ENCODE results near the gene FAM120A. TPM values are rescaled to one million over a fixed set of nuclear protein-coding genes. Genes with fewer than 3 reads are reported as not detected.

FAM120A gene, protein sequence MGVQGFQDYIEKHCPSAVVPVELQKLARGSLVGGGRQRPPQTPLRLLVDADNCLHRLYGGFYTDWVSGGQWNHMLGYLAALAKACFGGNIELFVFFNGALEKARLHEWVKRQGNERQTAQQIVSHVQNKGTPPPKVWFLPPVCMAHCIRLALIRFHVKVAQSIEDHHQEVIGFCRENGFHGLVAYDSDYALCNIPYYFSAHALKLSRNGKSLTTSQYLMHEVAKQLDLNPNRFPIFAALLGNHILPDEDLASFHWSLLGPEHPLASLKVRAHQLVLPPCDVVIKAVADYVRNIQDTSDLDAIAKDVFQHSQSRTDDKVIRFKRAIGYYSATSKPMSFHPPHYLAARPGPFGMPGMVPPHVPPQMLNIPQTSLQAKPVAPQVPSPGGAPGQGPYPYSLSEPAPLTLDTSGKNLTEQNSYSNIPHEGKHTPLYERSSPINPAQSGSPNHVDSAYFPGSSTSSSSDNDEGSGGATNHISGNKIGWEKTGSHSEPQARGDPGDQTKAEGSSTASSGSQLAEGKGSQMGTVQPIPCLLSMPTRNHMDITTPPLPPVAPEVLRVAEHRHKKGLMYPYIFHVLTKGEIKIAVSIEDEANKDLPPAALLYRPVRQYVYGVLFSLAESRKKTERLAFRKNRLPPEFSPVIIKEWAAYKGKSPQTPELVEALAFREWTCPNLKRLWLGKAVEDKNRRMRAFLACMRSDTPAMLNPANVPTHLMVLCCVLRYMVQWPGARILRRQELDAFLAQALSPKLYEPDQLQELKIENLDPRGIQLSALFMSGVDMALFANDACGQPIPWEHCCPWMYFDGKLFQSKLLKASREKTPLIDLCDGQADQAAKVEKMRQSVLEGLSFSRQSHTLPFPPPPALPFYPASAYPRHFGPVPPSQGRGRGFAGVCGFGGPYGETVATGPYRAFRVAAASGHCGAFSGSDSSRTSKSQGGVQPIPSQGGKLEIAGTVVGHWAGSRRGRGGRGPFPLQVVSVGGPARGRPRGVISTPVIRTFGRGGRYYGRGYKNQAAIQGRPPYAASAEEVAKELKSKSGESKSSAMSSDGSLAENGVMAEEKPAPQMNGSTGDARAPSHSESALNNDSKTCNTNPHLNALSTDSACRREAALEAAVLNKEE
- total RNA-seq, result 99.1 and 107 TPM in 2 replicates

DNA sequence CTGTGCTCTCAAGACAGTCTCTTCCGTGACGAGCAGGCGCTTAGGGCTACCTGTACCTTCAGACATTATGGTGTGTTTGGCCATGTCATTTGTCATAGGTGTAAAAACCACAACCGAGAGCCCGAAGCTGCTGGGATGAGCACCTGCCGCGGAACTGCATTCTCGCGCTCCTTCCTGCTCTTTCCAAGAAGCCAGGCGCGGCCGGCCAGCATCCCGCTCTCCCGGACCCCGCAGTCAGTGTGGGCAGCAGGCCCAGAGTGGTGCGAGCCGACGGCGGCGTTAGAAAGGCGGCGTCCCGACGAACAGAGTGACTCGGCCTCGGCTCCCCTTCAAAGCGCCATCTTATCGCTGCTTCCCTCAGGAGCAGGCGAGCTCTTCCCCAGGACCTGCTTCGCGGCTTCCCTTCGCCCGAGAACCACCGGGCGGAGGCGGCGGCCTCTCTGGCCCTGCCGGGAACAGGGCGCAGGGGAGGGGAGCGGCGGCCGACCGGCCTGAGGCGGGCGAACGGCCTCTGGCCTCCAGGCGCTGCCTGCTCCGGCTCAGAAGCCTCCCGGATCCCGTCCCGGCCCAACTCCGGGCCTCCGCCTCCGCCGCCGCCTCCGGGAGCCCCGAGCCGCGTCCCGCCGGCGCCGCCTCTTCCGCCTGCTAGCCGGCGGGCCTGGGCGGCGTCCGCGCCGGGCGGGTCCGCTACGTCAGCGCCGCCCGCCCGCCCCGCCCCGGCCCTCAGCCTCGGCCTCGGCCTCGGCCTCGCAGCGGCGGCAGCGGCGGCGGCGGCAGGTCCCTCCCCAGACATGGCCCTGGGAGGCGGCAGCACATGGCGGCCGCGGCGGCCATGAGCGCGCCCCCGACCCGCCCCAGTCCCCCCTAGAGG lies at the start of gene FAM120A:
FAM120A (plus strand) TSS at position 741 of the 871 bp plus-strand sequence. CDS start 231 bp downstream, outside the sequence.
- Mint-ChIP-seq H3K4me3 (peak within 1 kb of the TSS; percentile 96), H3K27me3 (no peaks in the 10 kb centered on the region), H3K9me3 (no peaks in the 10 kb centered on the region), H3K27ac (peak within 1 kb of the TSS; percentile 97), H3K4me1 (peaks cover 38% of the 10 kb centered on the region), H3K36me3 (ENCODE audit: low read depth) (peaks cover 37% of the 10 kb centered on the region)
- DNase-seq (peak; percentile 68), ATAC-seq (ENCODE audit: low read depth) (peak; percentile 74)
- POLR2A ChIA-PET, result interaction anchor here (1.1 to 4.7 kb wide), 6 partner anchors 9 to 342 kb away, joined by 3 to 38 read pairs (median 4); partner anchors contain the start of gene NINJ1
- TF ChIP-seq, protein P1, sequence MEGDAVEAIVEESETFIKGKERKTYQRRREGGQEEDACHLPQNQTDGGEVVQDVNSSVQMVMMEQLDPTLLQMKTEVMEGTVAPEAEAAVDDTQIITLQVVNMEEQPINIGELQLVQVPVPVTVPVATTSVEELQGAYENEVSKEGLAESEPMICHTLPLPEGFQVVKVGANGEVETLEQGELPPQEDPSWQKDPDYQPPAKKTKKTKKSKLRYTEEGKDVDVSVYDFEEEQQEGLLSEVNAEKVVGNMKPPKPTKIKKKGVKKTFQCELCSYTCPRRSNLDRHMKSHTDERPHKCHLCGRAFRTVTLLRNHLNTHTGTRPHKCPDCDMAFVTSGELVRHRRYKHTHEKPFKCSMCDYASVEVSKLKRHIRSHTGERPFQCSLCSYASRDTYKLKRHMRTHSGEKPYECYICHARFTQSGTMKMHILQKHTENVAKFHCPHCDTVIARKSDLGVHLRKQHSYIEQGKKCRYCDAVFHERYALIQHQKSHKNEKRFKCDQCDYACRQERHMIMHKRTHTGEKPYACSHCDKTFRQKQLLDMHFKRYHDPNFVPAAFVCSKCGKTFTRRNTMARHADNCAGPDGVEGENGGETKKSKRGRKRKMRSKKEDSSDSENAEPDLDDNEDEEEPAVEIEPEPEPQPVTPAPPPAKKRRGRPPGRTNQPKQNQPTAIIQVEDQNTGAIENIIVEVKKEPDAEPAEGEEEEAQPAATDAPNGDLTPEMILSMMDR (IDR thresholded peaks at IDR 0.05), result no peak
- intact Hi-C loops (cut with micrococcal nuclease), result loop anchor here (2.0 to 10.0 kb wide), 6 partner anchors 14 to 689 kb away; partner anchors contain the start of genes BICD2, CARD19, NINJ1 and ZNF484
- CTCF ChIA-PET, result interaction anchor here (1.1 kb wide), 1 partner anchor 115 kb away, joined by 5 read pairs; no protein-coding TSS in a partner anchor

DNA sequence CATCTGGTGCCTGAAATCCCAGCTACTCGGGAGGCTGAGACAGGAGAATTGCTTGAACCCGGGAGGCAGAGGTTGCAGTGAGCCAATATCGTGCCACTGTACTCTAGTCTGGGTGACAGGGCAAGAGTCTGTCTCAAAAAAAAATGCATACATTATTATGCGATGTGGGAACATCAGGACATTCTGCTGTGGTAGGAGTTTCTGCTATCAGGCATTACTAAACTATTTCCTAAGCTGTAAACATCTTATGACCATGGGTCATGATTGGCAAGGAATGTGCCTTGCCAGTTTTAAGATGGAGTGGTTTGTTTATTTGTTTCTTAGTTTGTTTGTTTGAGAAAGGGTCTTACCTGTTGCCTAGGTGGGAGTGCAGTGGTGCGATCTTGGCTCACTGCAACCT lies 45.1 kb upstream of the FAM120A start:
- Mint-ChIP-seq H3K4me3 (no peak overlapping the region), H3K9me3 (no peaks in the 10 kb centered on the region), H3K27ac (no peak overlapping the region), H3K4me1 (no peaks in the 10 kb centered on the region), H3K27me3 (peaks cover 22% of the 10 kb centered on the region), H3K36me3 (ENCODE audit: low read depth) (no peaks in the 10 kb centered on the region)
- intact Hi-C loops (cut with micrococcal nuclease), result no loop called here
- DNase-seq (no peak), ATAC-seq (ENCODE audit: low read depth) (no peak)
- CTCF ChIA-PET, result no interaction called here
- TF ChIP-seq, protein P1 (IDR thresholded peaks at IDR 0.05), result no peak
- POLR2A ChIA-PET, result no interaction called here

DNA sequence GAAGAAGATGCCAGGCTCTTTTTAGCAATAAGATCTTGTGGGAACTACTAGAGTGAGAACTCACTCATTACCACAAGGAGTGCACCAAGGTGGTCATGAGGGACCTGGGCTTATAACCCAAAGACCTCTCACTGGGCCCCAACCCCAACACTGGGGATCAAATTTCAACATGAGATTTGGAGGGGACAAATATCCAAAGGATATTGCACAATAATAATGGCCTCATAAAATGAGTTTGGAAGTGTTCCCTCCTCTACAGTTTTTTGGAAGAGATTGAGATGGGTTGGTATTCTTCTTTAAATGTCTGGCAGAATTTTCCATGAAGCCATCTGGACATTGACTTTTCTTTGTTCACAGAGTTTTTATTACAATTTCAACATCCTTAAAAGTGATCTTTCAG lies 38.0 kb upstream of the FAM120A start:
- no peaks in the 10 kb centered on the region for H3K4me1 Mint-ChIP-seq
- ChIA-PET CTCF (no interaction called here), POLR2A (no interaction called here)
- DNase-seq (no peak), ATAC-seq (ENCODE audit: low read depth) (no peak)
- intact Hi-C loops (cut with micrococcal nuclease), result no loop called here
- peaks cover 43% of the 10 kb centered on the region for H3K27me3 Mint-ChIP-seq
- TF ChIP-seq, protein P1 (IDR thresholded peaks at IDR 0.05), result no peak
- H3K4me3 Mint-ChIP-seq, result no peak overlapping the region
- no peak overlapping the region for H3K27ac Mint-ChIP-seq
- peaks cover 11% of the 10 kb centered on the region for H3K9me3 Mint-ChIP-seq
- peaks cover 3% of the 10 kb centered on the region for H3K36me3 Mint-ChIP-seq (ENCODE audit: low read depth)

DNA sequence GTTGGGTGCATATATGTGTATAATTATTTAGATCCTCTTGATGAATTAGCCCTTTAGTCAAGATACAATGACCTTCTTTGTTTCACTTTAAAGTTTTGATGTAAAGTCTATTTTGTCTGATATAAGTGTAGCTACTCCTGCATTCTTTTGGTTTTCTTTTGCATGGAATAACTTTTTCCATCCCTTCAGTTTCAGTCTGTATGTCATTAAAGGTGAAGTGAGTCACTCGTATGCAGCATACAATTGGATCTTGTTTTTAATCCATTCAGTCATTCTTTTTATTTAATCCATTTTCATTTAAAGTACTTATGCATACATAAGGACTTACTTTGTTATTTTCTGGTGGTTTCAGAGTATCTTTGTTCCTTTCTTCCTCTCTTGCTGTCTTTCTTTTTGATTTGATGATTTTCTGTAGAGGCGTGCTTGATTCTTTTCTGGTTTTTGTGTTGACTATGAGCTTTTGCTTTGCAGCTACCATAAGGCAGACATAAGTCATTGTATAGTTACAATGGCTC lies 36.3 kb upstream of the FAM120A start:
- ATAC-seq (ENCODE audit: low read depth) (no peak), DNase-seq (no peak)
- TF ChIP-seq, protein P1 (IDR thresholded peaks at IDR 0.05), result no peak
- H3K36me3 Mint-ChIP-seq (ENCODE audit: low read depth), result peaks cover 7% of the 10 kb centered on the region
- no peak overlapping the region for H3K4me3 Mint-ChIP-seq
- H3K9me3 Mint-ChIP-seq, result peaks cover 20% of the 10 kb centered on the region
- H3K4me1 Mint-ChIP-seq, result no peaks in the 10 kb centered on the region
- H3K27ac Mint-ChIP-seq, result no peak overlapping the region
- ChIA-PET POLR2A (no interaction called here), CTCF (no interaction called here)
- intact Hi-C loops (cut with micrococcal nuclease), result no loop called here
- peaks cover 34% of the 10 kb centered on the region for H3K27me3 Mint-ChIP-seq
